Loucy (cell line): ENCODE data around the gene MSMP.

Experiments used
- EZH2phosphoT487 ChIP-seq: fragments of 200-600 bp; IDR thresholded peaks from 2 replicates; pipeline ENCODE4 v1.6.1; 2018; ENCODE audit warnings: antibody characterized with exemption, mild to moderate bottlenecking, moderate library complexity, borderline replicate concordance
- TF ChIP-seq, protein P1 (sequence below): fragments of 200-600 bp; sonication (generic); conservative IDR thresholded peaks from 2 replicates; pipeline ENCODE4 v1.5.1; 2014; ENCODE audit warnings: mild to moderate bottlenecking, antibody characterized with exemption, low read length

- TF ChIP-seq, protein P1, sequence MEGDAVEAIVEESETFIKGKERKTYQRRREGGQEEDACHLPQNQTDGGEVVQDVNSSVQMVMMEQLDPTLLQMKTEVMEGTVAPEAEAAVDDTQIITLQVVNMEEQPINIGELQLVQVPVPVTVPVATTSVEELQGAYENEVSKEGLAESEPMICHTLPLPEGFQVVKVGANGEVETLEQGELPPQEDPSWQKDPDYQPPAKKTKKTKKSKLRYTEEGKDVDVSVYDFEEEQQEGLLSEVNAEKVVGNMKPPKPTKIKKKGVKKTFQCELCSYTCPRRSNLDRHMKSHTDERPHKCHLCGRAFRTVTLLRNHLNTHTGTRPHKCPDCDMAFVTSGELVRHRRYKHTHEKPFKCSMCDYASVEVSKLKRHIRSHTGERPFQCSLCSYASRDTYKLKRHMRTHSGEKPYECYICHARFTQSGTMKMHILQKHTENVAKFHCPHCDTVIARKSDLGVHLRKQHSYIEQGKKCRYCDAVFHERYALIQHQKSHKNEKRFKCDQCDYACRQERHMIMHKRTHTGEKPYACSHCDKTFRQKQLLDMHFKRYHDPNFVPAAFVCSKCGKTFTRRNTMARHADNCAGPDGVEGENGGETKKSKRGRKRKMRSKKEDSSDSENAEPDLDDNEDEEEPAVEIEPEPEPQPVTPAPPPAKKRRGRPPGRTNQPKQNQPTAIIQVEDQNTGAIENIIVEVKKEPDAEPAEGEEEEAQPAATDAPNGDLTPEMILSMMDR, result no peak
- TF ChIP-seq EZH2phosphoT487, result no peak
Observed at GRCh38 chr9:35801328-35802128, 47.5 kb upstream of the MSMP start.
